Glomerular endothelial cell (primary cell): ENCODE measurements around the gene ENKD1. TPM values are rescaled to one million over a fixed set of nuclear protein-coding genes. Genes with fewer than 3 reads are reported as not detected.

Experiments used
- DNase-seq: peaks from one replicate; pipeline ENCODE4 v3.0.0-alpha.2; 2011; ENCODE audit warnings: low read depth, low spot score; ENCODE audit errors: extremely low read depth
- total RNA-seq: library from RNA; depleted of rRNA; stranded (reverse); fragments of >200 nt; gene quantifications from 2 replicates; pipeline ENCODE4 v1.2.3, GENCODE V29; 2015

ENKD1 gene
- total RNA-seq, 1 donor from 2014 or later = 20.5 TPM

GRCh38 chr16:67664258-67664657 is 2.3 kb downstream of the ENKD1 start:
- DNase-seq = no peak

GRCh38 chr16:67663877-67664222 is 2.7 kb downstream of the ENKD1 start:
- no peak for DNase-seq

- DNase-seq = no peak
Observed at GRCh38 chr16:67663151-67663876, 3.2 kb downstream of the ENKD1 start.

GRCh38 chr16:67662653-67663010 is 3.9 kb downstream of the ENKD1 start:
- DNase-seq = no peak

GRCh38 chr16:67661886-67662652 is 4.5 kb downstream of the ENKD1 start:
- no peak for DNase-seq

- no peak for DNase-seq
Observed at GRCh38 chr16:67661101-67661761, 5.3 kb downstream of the ENKD1 start.

GRCh38 chr16:67660564-67661028 is 6.0 kb downstream of the ENKD1 start, which contains the start of gene PARD6A:
TSS of gene PARD6A (plus strand) at chr16:67660960. CDS start at chr16:67661039, 79 bp downstream.
- no peak for DNase-seq

- DNase-seq = no peak
Observed at GRCh38 chr16:67659675-67660563, 6.6 kb downstream of the ENKD1 start, which contains the start of gene ACD. TSS of gene ACD (minus strand) at chr16:67660260. CDS start at chr16:67660220, 40 bp downstream.

GRCh38 chr16:67658849-67659674 is 7.5 kb downstream of the ENKD1 start:
- DNase-seq = no peak

- no peak for DNase-seq
Observed at GRCh38 chr16:67657751-67658518, 8.6 kb downstream of the ENKD1 start.

- no peak for DNase-seq
Observed at GRCh38 chr16:67657017-67657608, 9.4 kb downstream of the ENKD1 start.

- DNase-seq = no peak
Observed at GRCh38 chr16:67656344-67657016, 10.1 kb downstream of the ENKD1 start.

GRCh38 chr16:67655363-67655762 is 11.2 kb downstream of the ENKD1 start:
- no peak for DNase-seq

GRCh38 chr16:67654403-67654911 is 12.1 kb downstream of the ENKD1 start:
- DNase-seq = no peak

GRCh38 chr16:67653789-67654402 is 12.7 kb downstream of the ENKD1 start:
- DNase-seq = no peak

GRCh38 chr16:67653128-67653788 is 13.3 kb downstream of the ENKD1 start:
- no peak for DNase-seq
